GM18909 (cell line): ENCODE results near the gene WDR82.

Experiments used
- ATAC-seq: cut with Tn5 transposase; IDR thresholded peaks from one replicate; pipeline ENCODE4 v1.9.1; 2021; ENCODE audit warnings: mild to moderate bottlenecking; ENCODE audit not compliant: unreplicated experiment, poor library complexity

Gene WDR82

GRCh38 chr3:52310861-52311575 lies 32.6 kb upstream of the WDR82 start:
- ATAC-seq, result no peak

GRCh38 chr3:52308308-52308707 lies 29.9 kb upstream of the WDR82 start:
- ATAC-seq, result no peak

- ATAC-seq, result no peak
Measured at GRCh38 chr3:52306978-52307377, 28.5 kb upstream of the WDR82 start.

GRCh38 chr3:52305926-52306325 lies 27.5 kb upstream of the WDR82 start:
- ATAC-seq, result no peak

- ATAC-seq, result no peak
Measured at GRCh38 chr3:52303811-52304210, 25.4 kb upstream of the WDR82 start.

- ATAC-seq, result no peak
Measured at GRCh38 chr3:52302426-52303145, 24.1 kb upstream of the WDR82 start.

GRCh38 chr3:52299879-52300611 lies 21.6 kb upstream of the WDR82 start:
- ATAC-seq, result no peak

- no peak for ATAC-seq
Measured at GRCh38 chr3:52299247-52299878, 20.9 kb upstream of the WDR82 start.

- no peak for ATAC-seq
Measured at GRCh38 chr3:52298149-52299098, 20.0 kb upstream of the WDR82 start.

- no peak for ATAC-seq
Measured at GRCh38 chr3:52297242-52298148, 19.0 kb upstream of the WDR82 start.

GRCh38 chr3:52295671-52296208 lies 17.3 kb upstream of the WDR82 start:
- ATAC-seq, result no peak

GRCh38 chr3:52294320-52295150 lies 16.1 kb upstream of the WDR82 start:
- ATAC-seq, result no peak

- ATAC-seq, result no peak
Measured at GRCh38 chr3:52293491-52294319, 15.3 kb upstream of the WDR82 start.

GRCh38 chr3:52292247-52293065 lies 14.0 kb upstream of the WDR82 start:
- ATAC-seq, result no peak

GRCh38 chr3:52291508-52292181 lies 13.2 kb upstream of the WDR82 start:
- ATAC-seq, result no peak
